Right lobe of liver (tissue), 6 donors: ENCODE results near the gene ARID3B. TPM values are rescaled to one million over a fixed set of nuclear protein-coding genes. Genes with fewer than 3 reads are reported as not detected.

Source experiments
- ATAC-seq, 4 donors: fragments of 200-7000 bp; cut with Tn5 transposase; one replicate each; pipeline ENCODE4 v1.9.1; 2020; ENCODE audit warnings: mild to moderate bottlenecking in 4 of 4, moderate library complexity in 4 of 4
- DNase-seq, 3 donors: peaks; one replicate each; pipeline ENCODE4 v3.0.0-alpha.2; 2020
- H3K27ac ChIP-seq, 3 donors: fragments of 200-600 bp; one replicate each; pipeline ENCODE4 v1.8.0; 2022
- H3K27me3 ChIP-seq, 2 donors: fragments of 200-600 bp; one replicate each; pipeline ENCODE4 v1.8.0; 2022
- H3K36me3 ChIP-seq, 4 donors: fragments of 200-600 bp; sonication (generic) in 1 of 4; one replicate each; pipeline versions ENCODE4 v1.5.1 to v1.8.0; 2017 to 2022; ENCODE audit warnings: control low read depth in 1 of 4
- H3K4me1 ChIP-seq, 4 donors: fragments of 200-600 bp; sonication (generic) in 1 of 4; one replicate each; pipeline versions ENCODE4 v1.5.1 to v1.8.0; 2017 to 2022; ENCODE audit warnings: control low read depth in 1 of 4
- H3K4me3 ChIP-seq, 3 donors: fragments of 200-600 bp; one replicate each; pipeline ENCODE4 v1.8.0; 2022
- H3K9me3 ChIP-seq, 4 donors: fragments of 200-600 bp; sonication (generic) in 1 of 4; one replicate each; pipeline versions ENCODE4 v1.5.1 to v1.8.0; 2017 to 2022; ENCODE audit warnings: control low read depth in 1 of 4
- POLR2A ChIP-seq: fragments of 450-650 bp; IDR thresholded peaks from one replicate; pipeline ENCODE4 v1.6.1; 2017; ENCODE audit warnings: antibody characterized with exemption, mild to moderate bottlenecking
- WGBS: methylation state at CpG from one replicate; pipeline ENCODE4 v1.1.6; 2018; ENCODE audit warnings: low coverage, low lambda C conversion rate; ENCODE audit not compliant: insufficient coverage; ENCODE audit errors: missing lambda C conversion rate; 5-methylcytosine and 5-hydroxymethylcytosine counted together
- intact Hi-C, 2 donors: fragments of 100-400 bp; cut with DNase I; formaldehyde crosslinking; loops; one replicate each; pipeline versions ENCODE4 v1.11.2 to v1.14.1; 2022
- long read RNA-seq: library from polyadenylated mRNA; unstranded; transcript quantifications from one replicate; pipeline ENCODE4 v2.0.0, GENCODE V29; 2019
- total RNA-seq, 6 experiments: library from RNA; depleted of rRNA in 2 of 6; stranded (reverse); fragments of >200 nt in 2 of 6; fragmentation: NEBNext Ultra II Directional in 3 of 6; extraction: Animal tissue kit (Norgen Biotek cat#: 25700) in 3 of 6; gene quantifications; one replicate each; pipeline versions ENCODE4 v1.1.0 to v1.2.4, GENCODE V29; 2016 to 2023
- TF ChIP-seq, protein P1 (sequence below), 4 donors: fragments of 200-600 bp in 3 of 4; fragments of 450-650 bp in 1 of 4; IDR thresholded peaks; one replicate each; pipeline versions ENCODE4 v1.5.1 to v1.8.0; 2016 to 2022; ENCODE audit warnings: antibody characterized with exemption in 4 of 4, mild to moderate bottlenecking in 2 of 4
- donor health status: DM: no; HTN: yes; CAD: no.
- donor health status: DM: no; HTN: no; CAD: no.
- donor health status: DM: no; HTN: no; CAD: no.
- donor health status: DM: no; HTN: yes; CAD: no.
- donor health status: DM: no; HTN: yes; CAD: no.

The ARID3B gene, protein sequence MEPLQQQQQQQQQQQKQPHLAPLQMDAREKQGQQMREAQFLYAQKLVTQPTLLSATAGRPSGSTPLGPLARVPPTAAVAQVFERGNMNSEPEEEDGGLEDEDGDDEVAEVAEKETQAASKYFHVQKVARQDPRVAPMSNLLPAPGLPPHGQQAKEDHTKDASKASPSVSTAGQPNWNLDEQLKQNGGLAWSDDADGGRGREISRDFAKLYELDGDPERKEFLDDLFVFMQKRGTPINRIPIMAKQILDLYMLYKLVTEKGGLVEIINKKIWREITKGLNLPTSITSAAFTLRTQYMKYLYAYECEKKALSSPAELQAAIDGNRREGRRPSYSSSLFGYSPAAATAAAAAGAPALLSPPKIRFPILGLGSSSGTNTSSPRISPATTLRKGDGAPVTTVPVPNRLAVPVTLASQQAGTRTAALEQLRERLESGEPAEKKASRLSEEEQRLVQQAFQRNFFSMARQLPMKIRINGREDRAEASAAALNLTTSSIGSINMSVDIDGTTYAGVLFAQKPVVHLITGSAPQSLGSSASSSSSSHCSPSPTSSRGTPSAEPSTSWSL
- total RNA-seq = 1 to 10 TPM; 1.5 to 3.2 (median 2.3) TPM
- long read RNA-seq, partial matches to known transcripts = 0 of 1 reads
- long read RNA-seq, other reads (novel, unspliced or antisense) = 1 of 1 reads

DNA sequence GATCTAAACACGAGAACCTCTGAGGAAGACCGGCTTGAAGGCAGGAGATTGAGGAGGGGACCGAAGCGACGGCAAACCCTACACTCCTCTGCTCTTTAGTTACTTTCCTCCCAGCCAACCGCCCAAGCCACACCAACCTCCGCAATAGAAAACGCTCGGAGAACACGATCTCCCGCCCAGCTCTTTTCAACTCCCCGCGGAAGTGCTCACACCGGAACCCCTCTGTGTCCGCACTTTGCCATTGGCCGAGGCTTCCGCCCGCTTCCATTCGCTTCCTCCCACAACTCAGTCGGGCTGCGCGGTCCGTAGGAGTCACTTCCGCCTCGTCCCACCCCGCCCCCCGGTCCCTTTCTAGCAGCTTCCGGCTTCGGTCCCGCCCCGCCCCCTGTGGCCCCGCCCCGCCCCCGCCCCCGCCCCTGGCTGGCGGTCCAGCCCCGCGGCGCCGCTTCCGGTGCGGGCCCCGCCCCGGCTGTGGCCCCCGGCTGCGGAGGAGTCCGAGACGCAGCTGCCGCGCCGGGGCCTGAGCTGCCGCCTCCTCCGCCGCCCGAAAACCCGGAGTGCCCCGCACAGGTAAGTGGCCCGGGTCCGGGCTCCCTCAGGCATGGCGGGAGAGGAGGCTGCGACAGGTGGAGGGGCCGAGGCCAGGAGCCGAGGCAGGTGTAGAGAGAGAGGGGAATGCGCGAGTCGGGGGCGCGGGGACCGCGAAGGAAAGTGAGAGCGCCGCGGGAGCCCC lies at the start of gene ARID3B:
ARID3B (plus strand) TSS at position 460 of the 733 bp plus-strand sequence. CDS start 2,717 bp downstream, outside the sequence.
- H3K27ac ChIP-seq = peak within 1 kb of the TSS; percentile 42 to 82 (median 71)
- peak within 1 kb of the TSS; percentile 90 to 96 (median 91) for H3K4me3 ChIP-seq
- peak; percentile 66 for TF ChIP-seq POLR2A
- TF ChIP-seq, protein P1, sequence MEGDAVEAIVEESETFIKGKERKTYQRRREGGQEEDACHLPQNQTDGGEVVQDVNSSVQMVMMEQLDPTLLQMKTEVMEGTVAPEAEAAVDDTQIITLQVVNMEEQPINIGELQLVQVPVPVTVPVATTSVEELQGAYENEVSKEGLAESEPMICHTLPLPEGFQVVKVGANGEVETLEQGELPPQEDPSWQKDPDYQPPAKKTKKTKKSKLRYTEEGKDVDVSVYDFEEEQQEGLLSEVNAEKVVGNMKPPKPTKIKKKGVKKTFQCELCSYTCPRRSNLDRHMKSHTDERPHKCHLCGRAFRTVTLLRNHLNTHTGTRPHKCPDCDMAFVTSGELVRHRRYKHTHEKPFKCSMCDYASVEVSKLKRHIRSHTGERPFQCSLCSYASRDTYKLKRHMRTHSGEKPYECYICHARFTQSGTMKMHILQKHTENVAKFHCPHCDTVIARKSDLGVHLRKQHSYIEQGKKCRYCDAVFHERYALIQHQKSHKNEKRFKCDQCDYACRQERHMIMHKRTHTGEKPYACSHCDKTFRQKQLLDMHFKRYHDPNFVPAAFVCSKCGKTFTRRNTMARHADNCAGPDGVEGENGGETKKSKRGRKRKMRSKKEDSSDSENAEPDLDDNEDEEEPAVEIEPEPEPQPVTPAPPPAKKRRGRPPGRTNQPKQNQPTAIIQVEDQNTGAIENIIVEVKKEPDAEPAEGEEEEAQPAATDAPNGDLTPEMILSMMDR (IDR thresholded peaks at IDR 0.05) = no peak
- DNase-seq (peak; percentile 98 to 99 (median 99)), ATAC-seq (peak; percentile 98 to 99 (median 98))
- no peaks in the 10 kb centered on the region for H3K9me3 ChIP-seq
- peaks cover 0 to 14% (median 3%) of the 10 kb centered on the region in 4 donors for H3K4me1 ChIP-seq
- under 1% methylated on average over 32 of the region's 73 CpGs for WGBS
- no peaks in the 10 kb centered on the region for H3K27me3 ChIP-seq
- peaks cover 0 to 4% (median 0%) of the 10 kb centered on the region in 4 donors for H3K36me3 ChIP-seq
- intact Hi-C loops = loop anchor here (5.0 to 10.0 kb wide), 2 partner anchors 71 to 74 kb away; partner anchors contain the start of gene CLK3 (in 1 of the 2)

DNA sequence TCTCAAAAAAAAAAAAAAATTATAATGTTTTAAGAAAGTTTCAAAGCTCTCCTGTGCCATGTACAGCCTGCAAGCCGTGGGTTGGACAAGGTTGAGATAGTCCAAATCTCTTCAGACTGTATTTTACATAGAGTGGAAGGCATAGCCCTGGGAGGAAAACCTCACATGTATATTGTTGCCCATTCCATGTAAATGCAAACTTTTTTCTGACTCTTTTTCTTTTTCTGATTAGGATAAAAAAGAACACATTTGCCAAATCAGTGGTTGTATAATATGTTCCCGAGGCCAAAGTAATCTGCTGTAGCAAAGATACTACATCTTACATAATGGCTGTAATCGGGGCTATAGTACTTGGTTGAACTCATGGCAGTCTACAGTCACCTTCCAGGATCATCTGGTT lies 44.4 kb upstream of the ARID3B start:
- ATAC-seq = no peak
- no peak for DNase-seq
- TF ChIP-seq POLR2A = no peak
- H3K4me3 ChIP-seq = no peak overlapping the region
- intact Hi-C loops = no loop called here
- no peak overlapping the region for H3K27ac ChIP-seq
- 66% methylated on average over 3 of the region's 3 CpGs for WGBS
- H3K36me3 ChIP-seq = no peaks in the 10 kb centered on the region
- no peaks in the 10 kb centered on the region for H3K4me1 ChIP-seq
- no peaks in the 10 kb centered on the region for H3K27me3 ChIP-seq
- no peaks in the 10 kb centered on the region for H3K9me3 ChIP-seq

DNA sequence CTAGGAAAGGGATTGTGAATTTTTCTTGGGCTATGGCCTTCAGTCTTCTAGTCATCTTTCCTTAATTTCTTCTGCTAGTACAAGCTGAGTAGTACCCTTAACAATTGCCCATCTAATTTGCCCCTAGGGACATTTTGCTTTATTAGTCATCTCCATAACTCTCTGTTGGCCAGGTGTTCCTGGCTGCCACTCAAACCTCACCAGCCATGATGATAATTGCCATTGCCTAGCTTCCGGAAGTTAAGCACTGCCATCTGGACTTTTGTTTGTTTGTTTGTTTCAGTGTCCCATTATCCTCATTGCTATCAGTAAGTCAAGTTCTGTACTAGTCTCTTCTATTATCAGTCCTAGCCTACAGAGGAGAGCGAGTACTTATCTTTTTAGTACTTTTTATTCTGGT lies 43.4 kb upstream of the ARID3B start:
- H3K4me1 ChIP-seq = no peaks in the 10 kb centered on the region
- no peak for TF ChIP-seq POLR2A
- TF ChIP-seq, protein P1 (IDR thresholded peaks at IDR 0.05) = no peak
- 82% methylated on average over 2 of the region's 2 CpGs for WGBS
- H3K9me3 ChIP-seq = no peaks in the 10 kb centered on the region
- ATAC-seq = no peak
- H3K36me3 ChIP-seq = no peaks in the 10 kb centered on the region
- no peak overlapping the region for H3K4me3 ChIP-seq
- intact Hi-C loops = no loop called here
- no peaks in the 10 kb centered on the region for H3K27me3 ChIP-seq
- H3K27ac ChIP-seq = no peak overlapping the region
- DNase-seq = no peak

DNA sequence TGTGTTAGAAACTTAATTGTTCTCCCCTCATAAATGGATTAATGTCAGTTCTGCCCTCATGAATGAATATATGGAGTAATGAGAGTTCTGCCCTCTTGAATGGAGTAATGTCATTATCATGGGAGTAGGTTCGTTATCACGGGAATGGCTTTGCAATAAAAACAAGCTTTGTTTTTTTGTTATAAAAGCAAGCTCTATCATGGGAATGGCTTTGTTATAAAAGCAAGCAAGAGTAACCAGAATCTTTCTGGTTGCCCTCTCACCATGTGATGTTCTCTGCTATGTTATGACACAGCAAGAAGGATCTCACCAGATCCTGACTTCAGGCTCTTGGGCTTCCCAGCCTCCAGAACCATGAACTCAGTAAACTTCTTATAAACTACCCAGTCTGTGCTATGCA lies 41.7 kb upstream of the ARID3B start:
- Histone ChIP-seq H3K4me1 (no peaks in the 10 kb centered on the region), H3K27me3 (no peaks in the 10 kb centered on the region), H3K27ac (no peak overlapping the region), H3K4me3 (no peak overlapping the region), H3K36me3 (no peaks in the 10 kb centered on the region), H3K9me3 (no peaks in the 10 kb centered on the region)
- DNase-seq = no peak
- intact Hi-C loops = no loop called here
- no peak for TF ChIP-seq POLR2A
- TF ChIP-seq, protein P1 (IDR thresholded peaks at IDR 0.05) = no peak
- no peak for ATAC-seq
- 95% methylated on average over 2 of the region's 2 CpGs for WGBS
